A549 (cell line): ENCODE data around the gene ADCK2. TPM values are rescaled to one million over a fixed set of nuclear protein-coding genes. Genes with fewer than 3 reads are reported as not detected.

Source experiments
- ATAC-seq, 2 experiments: fragments of 200-7000 bp in 1 of 2; fragments of >200 bp in 1 of 2; cut with Nextera tagmentation in 1 of 2; cut with Tn5 transposase in 1 of 2; 3 replicates each; pipeline versions ENCODE4 v1.8.0 to v1.9.1; 2018 to 2020; ENCODE audit warnings: mild to moderate bottlenecking in 1 of 2, moderate library complexity in 1 of 2
- CTCF ChIA-PET: fragments of 300-600 bp; sonication (Branson Sonifier 250); formaldehyde crosslinking; extraction: SDS; loops from one replicate; lab custom pipeline; 2021; ENCODE audit warnings: antibody characterized with exemption, inconsistent platforms; lab: Yijun Ruan, JAX
- POLR2A ChIA-PET: fragments of 350-600 bp; formaldehyde crosslinking; extraction: SDS; loops from one replicate; lab custom pipeline; 2021; ENCODE audit warnings: antibody characterized with exemption, inconsistent platforms; lab: Yijun Ruan, JAX
- DNase-seq, 2 experiments: peaks; one replicate each; pipeline versions ENCODE4 v3.0.0 to v3.0.0-alpha.2; 2011 to 2016; ENCODE audit warnings: low read depth in 1 of 2, low spot score in 1 of 2
- FAIRE-seq: peaks from 2 replicates; lab custom pipeline; 2011; peaks lifted over from hg19 to GRCh38; lab: Jason Lieb, UNC
- H3K27ac ChIP-seq, 2 experiments: fragments of >200 bp; sonication (Bioruptor Twin); formaldehyde crosslinking; 3 replicates each; pipeline ENCODE4 v1.5.1; 2016 to 2017
- H3K4me1 ChIP-seq: fragments of >200 bp; sonication (Bioruptor Twin); formaldehyde crosslinking; 3 replicates; pipeline ENCODE4 v1.6.1; 2016
- H3K4me2 ChIP-seq: fragments of >200 bp; sonication (Bioruptor Twin); formaldehyde crosslinking; 3 replicates; pipeline ENCODE4 v1.6.1; 2016
- H3K4me3 ChIP-seq: fragments of >200 bp; sonication (Bioruptor Twin); formaldehyde crosslinking; 3 replicates; pipeline ENCODE4 v1.5.1; 2016
- H3K9me3 ChIP-seq: fragments of >200 bp; sonication (Bioruptor Twin); formaldehyde crosslinking; 3 replicates; pipeline ENCODE4 v1.6.1; 2016
- CEBPB ChIP-seq, 2 experiments: fragments of >200 bp in 1 of 2; sonication (Bioruptor Twin) in 1 of 2; formaldehyde crosslinking in 1 of 2; IDR thresholded peaks; 2 replicates each; pipeline ENCODE4 v1.6.1; 2012 to 2016
- EHMT2 ChIP-seq: fragments of 200-600 bp; sonication (generic); IDR thresholded peaks from 2 replicates; pipeline ENCODE4 v1.6.1; 2016; ENCODE audit warnings: antibody characterized with exemption, low read depth, mild to moderate bottlenecking, moderate library complexity
- EP300 ChIP-seq, 2 experiments: fragments of >200 bp; sonication (Bioruptor Twin); formaldehyde crosslinking; IDR thresholded peaks; 2 replicates in 1 of 2; 3 replicates in 1 of 2; pipeline ENCODE4 v1.6.1; 2016 to 2017
- FOSB ChIP-seq: fragments of 250-450 bp; sonication (Bioruptor Pico); IDR thresholded peaks from 2 replicates; pipeline ENCODE4 v1.5.0; 2020; ENCODE audit warnings: mild to moderate bottlenecking, moderate library complexity
- HDAC2 ChIP-seq: fragments of 200-600 bp; sonication (generic); IDR thresholded peaks from 2 replicates; pipeline ENCODE4 v1.6.1; 2016
- HOXB13 ChIP-seq: fragments of 250-450 bp; sonication (Bioruptor Pico); IDR thresholded peaks from 2 replicates; pipeline ENCODE4 v1.5.0; 2020; ENCODE audit warnings: low read depth, mild to moderate bottlenecking, moderate library complexity
- KDM1A ChIP-seq: fragments of 200-600 bp; sonication (generic); IDR thresholded peaks from 2 replicates; pipeline ENCODE4 v1.6.1; 2016; ENCODE audit warnings: low read depth, mild to moderate bottlenecking
- MAX ChIP-seq: IDR thresholded peaks from 2 replicates; pipeline ENCODE4 v1.6.1; 2012
- MYC ChIP-seq: IDR thresholded peaks from 2 replicates; pipeline ENCODE4 v1.6.1; 2012; ENCODE audit warnings: mild to moderate bottlenecking, inconsistent platforms, low read length, improper control_type of control experiment, borderline replicate concordance
- NR3C1 ChIP-seq: fragments of >200 bp; sonication (Bioruptor Twin); formaldehyde crosslinking; IDR thresholded peaks from 3 replicates; pipeline ENCODE4 v1.6.1; 2017
- RAD21 ChIP-seq, 2 experiments: fragments of >200 bp in 1 of 2; sonication (Bioruptor Twin) in 1 of 2; formaldehyde crosslinking in 1 of 2; IDR thresholded peaks in 1 of 2; conservative IDR thresholded peaks in 1 of 2; 2 replicates in 1 of 2; 3 replicates in 1 of 2; pipeline ENCODE4 v1.6.1; 2012 to 2018; ENCODE audit warnings: inconsistent platforms in 1 of 2
- RCOR1 ChIP-seq: fragments of 150-350 bp; IDR thresholded peaks from 2 replicates; pipeline ENCODE4 v1.6.1; 2014; ENCODE audit warnings: antibody characterized with exemption, low read length, low read depth
- SMC3 ChIP-seq: fragments of >200 bp; sonication (Bioruptor Twin); formaldehyde crosslinking; IDR thresholded peaks from 3 replicates; pipeline ENCODE4 v1.6.1; 2018; ENCODE audit warnings: inconsistent platforms
- WGBS: methylation state at CpG from one replicate; pipeline ENCODE4 v1.1.6; 2017; ENCODE audit errors: missing lambda C conversion rate; 5-methylcytosine and 5-hydroxymethylcytosine counted together
- polyA plus RNA-seq, 4 experiments: library from polyadenylated mRNA; depleted of rRNA in 3 of 4; stranded (reverse); fragments of >200 nt; fragmentation: RNase III in 1 of 4; extraction: RNeasy Plus Mini Kit Qiagen cat#74134 plus additional on column Dnase treatment in 1 of 4; gene quantifications; 2 replicates in 3 of 4; 3 replicates in 1 of 4; pipeline ENCODE4 v1.2.3, GENCODE V29; 2011 to 2017
- TF ChIP-seq, protein P1 (sequence below): fragments of 250-450 bp; sonication (Bioruptor Pico); IDR thresholded peaks from 2 replicates; pipeline ENCODE4 v1.5.0; 2020; ENCODE audit warnings: low read depth, mild to moderate bottlenecking, moderate library complexity

ADCK2 gene
- polyA plus RNA-seq, 2 of the 4 experiments (the other 2 are of a cell fraction), result 13.1 to 13.9 TPM

GRCh38 chr7:140638173-140638791 is 34.5 kb upstream of the ADCK2 start:
- Histone ChIP-seq H3K4me3 (no peak overlapping the region), H3K4me2 (no peak overlapping the region), H3K27ac (0 out of 6 replicates have a peak overlapping the region, but pooled peaks of 1 of the 2 experiments have one; percentile 31), H3K4me1 (no peaks in the 10 kb centered on the region; the same call in 2 of the 3 replicates), H3K9me3 (no peaks in the 10 kb centered on the region)
- CTCF ChIA-PET, result interaction anchor here (0.7 to 4.8 kb wide), 7 partner anchors 8 to 121 kb away, joined by 3 to 39 read pairs (median 4); no protein-coding TSS in a partner anchor
- no peak for FAIRE-seq
- POLR2A ChIA-PET, result interaction anchor here (0.6 kb wide), 2 partner anchors 97 to 113 kb away, joined by 4 to 7 read pairs; no protein-coding TSS in a partner anchor
- DNase-seq, result peak in 1 of 2 experiments; percentile 55
- ATAC-seq, result peak; percentile 31 to 78; a peak in 3 of 6 replicates
- WGBS, result 69% methylated on average over 6 of the region's 6 CpGs
- TF ChIP-seq RCOR1 (no peak), EHMT2 (no peak), SMC3 (peak; percentile 19; the same call in 1 of the 3 replicates), RAD21 (conservative IDR thresholded peaks at IDR 0.05 in 1 of 2, IDR thresholded peaks at IDR 0.05 in 1 of 2) (peak; percentile 26 to 44; a peak in 3 of 5 replicates)
- TF ChIP-seq, protein P1, sequence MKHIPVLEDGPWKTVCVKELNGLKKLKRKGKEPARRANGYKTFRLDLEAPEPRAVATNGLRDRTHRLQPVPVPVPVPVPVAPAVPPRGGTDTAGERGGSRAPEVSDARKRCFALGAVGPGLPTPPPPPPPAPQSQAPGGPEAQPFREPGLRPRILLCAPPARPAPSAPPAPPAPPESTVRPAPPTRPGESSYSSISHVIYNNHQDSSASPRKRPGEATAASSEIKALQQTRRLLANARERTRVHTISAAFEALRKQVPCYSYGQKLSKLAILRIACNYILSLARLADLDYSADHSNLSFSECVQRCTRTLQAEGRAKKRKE, result no peak
- TF ChIP-seq, all 56 proteins: peak for 2

GRCh38 chr7:140639366-140640053 is 33.2 kb upstream of the ADCK2 start:
- no peak for FAIRE-seq
- TF ChIP-seq KDM1A, result no peak
- TF ChIP-seq EP300 (IDR thresholded peaks at IDR 0.05), result no peak
- no peak for TF ChIP-seq FOSB (CRISPR knock-in tag)
- no peak for TF ChIP-seq HOXB13 (CRISPR knock-in tag)
- no peak for TF ChIP-seq MYC
- no peak for TF ChIP-seq NR3C1
- no peak for TF ChIP-seq HDAC2
- no peak for TF ChIP-seq CEBPB (IDR thresholded peaks at IDR 0.05)
- TF ChIP-seq, all 56 proteins: peak for 0
- no peaks in the 10 kb centered on the region for H3K9me3 ChIP-seq
- peak overlapping the region; percentile 69 to 95; a peak in 5 of 6 replicates for H3K27ac ChIP-seq
- H3K4me3 ChIP-seq, result peak overlapping the region; percentile 63
- DNase-seq (no peak), ATAC-seq (peak in 1 of 2 experiments; percentile 24; a peak in 3 of 6 replicates)
- H3K4me2 ChIP-seq, result peak overlapping the region; percentile 92
- WGBS, result 84% methylated on average over 15 of the region's 15 CpGs
- ChIA-PET CTCF (interaction anchor here (0.8 to 4.8 kb wide), 5 partner anchors 11 to 122 kb away, joined by 3 to 39 read pairs (median 3); no protein-coding TSS in a partner anchor), POLR2A (no interaction called here)
- H3K4me1 ChIP-seq, result no peaks in the 10 kb centered on the region; the same call in 2 of the 3 replicates

DNA sequence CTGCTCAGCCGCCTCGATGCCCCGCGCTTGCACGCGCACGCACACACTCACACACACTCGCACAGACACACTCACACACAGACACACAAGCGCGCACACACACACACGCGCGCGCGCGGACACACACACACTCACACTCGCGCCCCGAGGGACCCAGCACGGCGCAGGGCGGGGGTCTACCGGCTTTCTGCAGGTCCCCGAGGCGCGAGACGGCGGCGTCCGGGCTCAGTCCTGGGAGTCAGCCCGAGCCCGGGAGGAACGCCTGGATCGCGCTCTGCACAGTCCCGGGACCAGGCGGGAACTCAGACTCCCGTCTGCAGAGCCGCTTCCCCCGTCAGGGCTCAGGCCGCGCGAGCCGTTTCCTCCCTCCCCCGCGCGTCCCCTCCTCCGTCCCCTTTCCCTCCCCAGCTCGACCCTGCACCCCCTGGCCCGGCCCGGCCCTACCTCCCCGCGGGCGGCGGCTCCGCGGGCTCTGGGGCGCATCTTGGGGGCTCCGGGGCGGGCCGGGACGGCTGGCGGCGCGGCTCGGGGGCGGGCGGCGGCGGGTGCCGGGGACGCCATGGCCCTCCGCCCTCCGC is 32.6 kb upstream of the ADCK2 start:
- CTCF ChIA-PET, result interaction anchor here (1.3 to 14.5 kb wide), 3 partner anchors 12 to 123 kb away, joined by 3 to 493 read pairs (median 3); no protein-coding TSS in a partner anchor

More for the DNA sequence above, 32.6 kb upstream of the ADCK2 start:
- 25% methylated on average over 22 of the region's 74 CpGs for WGBS
- Histone ChIP-seq H3K4me2 (peak overlapping the region; percentile 92), H3K4me3 (peak overlapping the region; percentile 63), H3K9me3 (no peaks in the 10 kb centered on the region), H3K4me1 (no peaks in the 10 kb centered on the region; the same call in 2 of the 3 replicates), H3K27ac (peak overlapping the region; percentile 69 to 95)
- POLR2A ChIA-PET, result interaction anchor here (0.9 kb wide), 1 partner anchor 102 kb away, joined by 3 read pairs; no protein-coding TSS in a partner anchor
- DNase-seq (peak; percentile 33 to 57), FAIRE-seq (no peak), ATAC-seq (peak; percentile 81 to 85)
- TF ChIP-seq MAX (0 out of 2 replicates have a peak, but pooled peaks have one; percentile 17), MYC (no peak)
